Small intestine (tissue), 7 donors: Measurements from ENCODE around the gene JOSD1. TPM values are rescaled to one million over a fixed set of nuclear protein-coding genes. Genes with fewer than 3 reads are reported as not detected.
A peak's percentile ranks its signal among the peaks of the same experiment; 100 is the strongest.

Experiments
- DNase-seq, 2 donors: peaks; one replicate each; pipeline versions ENCODE4 v3.0.0 to v3.0.0-alpha.2; 2013
- FAIRE-seq: peaks from 2 replicates; lab custom pipeline; 2012; peaks lifted over from hg19 to GRCh38; lab: Jason Lieb, UNC
- H3K27ac ChIP-seq, 3 donors: one replicate each; pipeline ENCODE4 v1.5.1; 2013; ENCODE audit warnings: low read length in 2 of 3, mild to moderate bottlenecking in 2 of 3, control low read depth in 1 of 3, inconsistent platforms in 1 of 3, low read depth in 1 of 3, moderate library complexity in 1 of 3
- H3K27me3 ChIP-seq, 3 donors: one replicate each; pipeline ENCODE4 v1.6.1; 2013; ENCODE audit warnings: low read length in 3 of 3, inconsistent platforms in 1 of 3; ENCODE audit not compliant: control insufficient read depth in 3 of 3, insufficient read depth in 3 of 3
- H3K36me3 ChIP-seq, 3 donors: one replicate each; pipeline ENCODE4 v1.6.1; 2013; ENCODE audit warnings: low read length in 3 of 3, inconsistent platforms in 1 of 3, low read depth in 1 of 3, mild to moderate bottlenecking in 1 of 3, moderate library complexity in 1 of 3; ENCODE audit not compliant: control insufficient read depth in 3 of 3, insufficient read depth in 2 of 3
- H3K4me1 ChIP-seq, 3 donors: one replicate each; pipeline ENCODE4 v1.6.1; 2013; ENCODE audit warnings: low read length in 2 of 3, inconsistent platforms in 1 of 3, low read depth in 1 of 3, mild to moderate bottlenecking in 1 of 3, moderate library complexity in 1 of 3; ENCODE audit not compliant: control insufficient read depth in 3 of 3, insufficient read depth in 2 of 3
- H3K4me3 ChIP-seq, 3 donors: one replicate each; pipeline ENCODE4 v1.5.1; 2013; ENCODE audit warnings: low read length in 3 of 3, control low read depth in 1 of 3, inconsistent platforms in 1 of 3, low read depth in 1 of 3, mild to moderate bottlenecking in 1 of 3, moderate library complexity in 1 of 3
- H3K9me3 ChIP-seq, 2 donors: one replicate each; pipeline ENCODE4 v1.6.1; 2013; ENCODE audit warnings: low read depth in 1 of 2, low read length in 1 of 2; ENCODE audit not compliant: control insufficient read depth in 2 of 2, insufficient read depth in 1 of 2
- WGBS, 3 donors: extraction: QIAGEN DNeasy Blood & Tissue Kit; methylation state at CpG; one replicate each; pipeline ENCODE4 v1.1.7; 2013; 5-methylcytosine and 5-hydroxymethylcytosine counted together
- polyA plus RNA-seq, 4 donors: library from polyadenylated mRNA; stranded (reverse) in 3 of 4; unstranded in 1 of 4; fragments of 200-250 nt in 3 of 4; fragments of 120-200 nt in 1 of 4; gene quantifications; one replicate each; pipeline versions ENCODE4 v1.2.1 to v1.2.3, GENCODE V29; 2013
- donor health status: healthy with polysubstance abuse.
- donor health status: control.
- donor health status: control.
- donor health status: Bipolar disorder and iron deficiency.
- donor health status: healthy.

Gene JOSD1
- polyA plus RNA-seq, 4 donors = 34.6 to 90.5 (median 56.4) TPM

GRCh38 chr22:38735465-38736256 is 34.9 kb upstream of the JOSD1 start:
- DNase-seq = no peak
- 81 to 84% (median 84%) methylated on average over 14 to 15 of the region's 15 CpGs for WGBS, 3 donors
- no peaks in the 10 kb centered on the region for H3K27me3 ChIP-seq
- H3K36me3 ChIP-seq = peaks cover 24 to 100% (median 32%) of the 10 kb centered on the region in 3 donors
- H3K9me3 ChIP-seq = no peaks in the 10 kb centered on the region
- H3K4me1 ChIP-seq = peaks cover 0 to 13% (median 0%) of the 10 kb centered on the region in 3 donors
- peak overlapping the region in 1 of 3 donors; percentile 15 for H3K27ac ChIP-seq
- H3K4me3 ChIP-seq = no peak overlapping the region
- FAIRE-seq = no peak

DNA sequence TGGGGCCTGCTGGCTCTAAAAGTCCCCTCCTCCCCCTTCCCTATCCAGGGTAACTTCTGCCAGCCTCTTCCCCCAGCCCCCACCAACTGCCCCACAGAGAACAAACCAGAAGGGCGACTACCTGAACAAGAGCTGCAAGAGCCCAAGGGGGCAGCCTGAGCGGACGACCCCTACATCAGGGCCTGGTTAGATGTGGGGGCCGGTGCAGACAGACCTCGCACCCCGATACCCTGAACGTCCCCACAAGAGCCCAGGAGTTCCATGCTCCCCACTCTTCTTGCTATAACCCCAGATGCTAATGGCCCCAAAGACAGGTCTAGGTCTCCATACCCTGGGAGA is 34.4 kb upstream of the JOSD1 start:
- H3K27ac ChIP-seq = peak overlapping the region in 1 of 3 donors; percentile 15
- no peak for DNase-seq
- FAIRE-seq = no peak
- no peaks in the 10 kb centered on the region for H3K27me3 ChIP-seq
- no peaks in the 10 kb centered on the region for H3K9me3 ChIP-seq
- no peak overlapping the region for H3K4me3 ChIP-seq
- WGBS, 3 donors = 91 to 95% (median 92%) methylated on average over 7 of the region's 7 CpGs
- peaks cover 23 to 100% (median 27%) of the 10 kb centered on the region in 3 donors for H3K36me3 ChIP-seq
- peaks cover 0 to 13% (median 0%) of the 10 kb centered on the region in 3 donors for H3K4me1 ChIP-seq

- Histone ChIP-seq H3K27me3 (no peaks in the 10 kb centered on the region), H3K4me1 (peaks cover 0 to 13% (median 0%) of the 10 kb centered on the region in 3 donors), H3K27ac (peak overlapping the region; percentile 41 to 80 (median 47)), H3K9me3 (no peaks in the 10 kb centered on the region), H3K36me3 (peaks cover 19 to 100% (median 22%) of the 10 kb centered on the region in 3 donors), H3K4me3 (no peak overlapping the region)
- WGBS, 3 donors = 81 to 86% (median 84%) methylated on average over 13 of the region's 13 CpGs
- no peak for DNase-seq
- FAIRE-seq = no peak
These were observed 33.8 kb upstream of the JOSD1 start for GRCh38 chr22:38734421-38735100.

GRCh38 chr22:38733724-38734381 is 33.1 kb upstream of the JOSD1 start:
- Histone ChIP-seq H3K27ac (peak overlapping the region; percentile 41 to 80 (median 47)), H3K36me3 (peaks cover 18 to 100% (median 24%) of the 10 kb centered on the region in 3 donors), H3K9me3 (no peaks in the 10 kb centered on the region), H3K27me3 (no peaks in the 10 kb centered on the region), H3K4me3 (no peak overlapping the region), H3K4me1 (peaks cover 0 to 13% (median 0%) of the 10 kb centered on the region in 3 donors)
- no peak for FAIRE-seq
- WGBS, 3 donors = 22 to 54% (median 36%) methylated on average over 8 of the region's 8 CpGs
- DNase-seq = peak; percentile 48 to 78

DNA sequence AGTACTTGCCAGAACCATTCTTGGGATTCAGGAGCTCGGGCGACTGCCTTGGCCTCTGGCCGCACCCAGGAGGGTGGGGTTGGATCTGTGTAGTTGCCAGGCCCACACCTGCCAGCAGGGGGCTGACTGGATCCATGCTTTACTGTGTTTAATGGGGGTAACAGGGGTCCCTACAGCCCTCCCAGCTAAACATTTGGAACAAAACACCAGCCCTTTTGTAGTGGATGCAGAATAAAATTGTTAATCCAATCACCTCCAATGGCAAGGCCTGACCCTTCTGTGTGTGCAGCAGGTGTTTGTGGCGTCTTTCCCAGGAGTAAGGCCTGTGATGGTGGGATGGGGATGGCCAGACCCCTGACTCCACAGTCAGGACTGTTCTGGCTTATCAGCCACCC is 32.6 kb upstream of the JOSD1 start:
- no peak overlapping the region for H3K4me3 ChIP-seq
- peaks cover 0 to 13% (median 0%) of the 10 kb centered on the region in 3 donors for H3K4me1 ChIP-seq
- no peaks in the 10 kb centered on the region for H3K27me3 ChIP-seq
- FAIRE-seq = no peak
- H3K36me3 ChIP-seq = peaks cover 18 to 100% (median 21%) of the 10 kb centered on the region in 3 donors
- peak; percentile 72 to 76 for DNase-seq
- WGBS, 3 donors = 23 to 38% (median 28%) methylated on average over 4 of the region's 4 CpGs
- H3K9me3 ChIP-seq = no peaks in the 10 kb centered on the region
- H3K27ac ChIP-seq = peak overlapping the region in 2 of 3 donors; percentile 47 to 80

- FAIRE-seq = no peak
These were observed 31.6 kb upstream of the JOSD1 start for GRCh38 chr22:38732251-38732815.

DNA sequence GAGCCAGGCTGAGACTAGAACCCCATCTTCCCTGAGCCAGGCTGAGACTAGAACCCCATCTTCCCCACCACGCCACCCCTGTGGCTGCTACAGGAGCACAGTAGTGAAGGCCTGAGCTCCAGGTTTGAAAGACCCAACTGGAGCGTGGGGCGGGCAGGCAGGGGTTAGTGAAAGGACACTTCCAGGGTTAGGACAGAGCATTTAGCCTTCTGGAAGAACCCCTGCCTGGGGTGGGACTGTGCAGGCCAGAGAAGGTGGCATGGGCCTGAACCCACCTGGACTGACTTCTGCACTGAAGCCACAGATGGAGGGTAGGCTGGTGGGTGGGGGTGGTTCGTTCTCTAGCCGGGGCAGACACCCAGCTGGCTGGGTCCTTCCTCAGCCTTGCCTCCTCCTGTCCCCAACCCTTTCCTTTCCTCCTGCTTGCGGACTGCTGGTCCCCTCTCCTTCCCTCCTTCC is 31.0 kb upstream of the JOSD1 start:
- Histone ChIP-seq H3K27me3 (no peaks in the 10 kb centered on the region), H3K36me3 (peaks cover 26 to 100% (median 26%) of the 10 kb centered on the region in 3 donors), H3K4me3 (no peak overlapping the region), H3K4me1 (peaks cover 0 to 13% (median 0%) of the 10 kb centered on the region in 3 donors), H3K9me3 (no peaks in the 10 kb centered on the region), H3K27ac (no peak overlapping the region)
- DNase-seq (no peak), FAIRE-seq (no peak)
- WGBS, 3 donors = 83 to 91% (median 84%) methylated on average over 6 of the region's 6 CpGs

More at GRCh38 chr22:38732251-38732815, 31.6 kb upstream of the JOSD1 start:
- no peaks in the 10 kb centered on the region for H3K27me3 ChIP-seq
- DNase-seq = no peak
- H3K4me3 ChIP-seq = no peak overlapping the region
- peaks cover 0 to 13% (median 0%) of the 10 kb centered on the region in 3 donors for H3K4me1 ChIP-seq
- no peaks in the 10 kb centered on the region for H3K9me3 ChIP-seq
- 60 to 74% (median 67%) methylated on average over 11 to 13 of the region's 13 CpGs for WGBS, 3 donors
- H3K36me3 ChIP-seq = peaks cover 21 to 100% (median 22%) of the 10 kb centered on the region in 3 donors
- H3K27ac ChIP-seq = no peak overlapping the region
